D721Med (cell line): ENCODE measurements around the gene USH2A.

ENCODE experiments used
- DNase-seq: peaks from one replicate; pipeline ENCODE4 v3.0.0; 2011; ENCODE audit warnings: low spot score; ENCODE audit not compliant: insufficient read length
- FAIRE-seq: peaks from 2 replicates; lab custom pipeline; 2011; peaks lifted over from hg19 to GRCh38; lab: Jason Lieb, UNC
- TF ChIP-seq, protein P1 (sequence below): IDR thresholded peaks from 2 replicates; pipeline ENCODE4 v1.5.1; 2012; ENCODE audit warnings: mild to moderate bottlenecking, control low read depth; ENCODE audit not compliant: insufficient read depth; ENCODE audit errors: missing control alignments

USH2A gene

GRCh38 chr1:216437603-216438002 is 14.4 kb upstream of the USH2A start:
- no peak for FAIRE-seq
- DNase-seq, result no peak
- TF ChIP-seq, protein P1, sequence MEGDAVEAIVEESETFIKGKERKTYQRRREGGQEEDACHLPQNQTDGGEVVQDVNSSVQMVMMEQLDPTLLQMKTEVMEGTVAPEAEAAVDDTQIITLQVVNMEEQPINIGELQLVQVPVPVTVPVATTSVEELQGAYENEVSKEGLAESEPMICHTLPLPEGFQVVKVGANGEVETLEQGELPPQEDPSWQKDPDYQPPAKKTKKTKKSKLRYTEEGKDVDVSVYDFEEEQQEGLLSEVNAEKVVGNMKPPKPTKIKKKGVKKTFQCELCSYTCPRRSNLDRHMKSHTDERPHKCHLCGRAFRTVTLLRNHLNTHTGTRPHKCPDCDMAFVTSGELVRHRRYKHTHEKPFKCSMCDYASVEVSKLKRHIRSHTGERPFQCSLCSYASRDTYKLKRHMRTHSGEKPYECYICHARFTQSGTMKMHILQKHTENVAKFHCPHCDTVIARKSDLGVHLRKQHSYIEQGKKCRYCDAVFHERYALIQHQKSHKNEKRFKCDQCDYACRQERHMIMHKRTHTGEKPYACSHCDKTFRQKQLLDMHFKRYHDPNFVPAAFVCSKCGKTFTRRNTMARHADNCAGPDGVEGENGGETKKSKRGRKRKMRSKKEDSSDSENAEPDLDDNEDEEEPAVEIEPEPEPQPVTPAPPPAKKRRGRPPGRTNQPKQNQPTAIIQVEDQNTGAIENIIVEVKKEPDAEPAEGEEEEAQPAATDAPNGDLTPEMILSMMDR, result no peak

- TF ChIP-seq, protein P1, result no peak
- FAIRE-seq (no peak), DNase-seq (no peak)
Measured at GRCh38 chr1:216434232-216434631, 11.0 kb upstream of the USH2A start.

DNA sequence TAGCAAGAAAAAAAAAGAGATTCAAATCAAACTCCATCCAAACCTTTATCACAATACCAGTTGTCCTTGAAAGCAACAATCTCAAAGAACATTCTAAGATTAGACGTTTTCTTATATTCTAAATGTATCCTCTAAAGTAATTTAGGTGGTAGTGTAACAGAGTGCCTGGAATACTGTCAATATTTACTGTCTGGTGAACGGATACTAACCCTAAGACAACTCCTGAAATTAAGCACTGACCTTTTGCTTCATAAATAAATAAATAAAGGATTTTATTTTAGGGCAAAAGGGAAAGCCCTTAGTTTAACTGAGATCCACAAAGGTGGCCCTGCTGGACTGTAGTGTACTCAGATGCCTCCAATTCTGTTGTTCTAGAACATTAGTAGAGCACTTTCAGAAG is 9.9 kb upstream of the USH2A start:
- DNase-seq, result no peak
- TF ChIP-seq, protein P1, result no peak
- no peak for FAIRE-seq

GRCh38 chr1:216430744-216431143 is 7.5 kb upstream of the USH2A start:
- no peak for DNase-seq
- peak; percentile 55 for FAIRE-seq
- TF ChIP-seq, protein P1, result no peak

DNA sequence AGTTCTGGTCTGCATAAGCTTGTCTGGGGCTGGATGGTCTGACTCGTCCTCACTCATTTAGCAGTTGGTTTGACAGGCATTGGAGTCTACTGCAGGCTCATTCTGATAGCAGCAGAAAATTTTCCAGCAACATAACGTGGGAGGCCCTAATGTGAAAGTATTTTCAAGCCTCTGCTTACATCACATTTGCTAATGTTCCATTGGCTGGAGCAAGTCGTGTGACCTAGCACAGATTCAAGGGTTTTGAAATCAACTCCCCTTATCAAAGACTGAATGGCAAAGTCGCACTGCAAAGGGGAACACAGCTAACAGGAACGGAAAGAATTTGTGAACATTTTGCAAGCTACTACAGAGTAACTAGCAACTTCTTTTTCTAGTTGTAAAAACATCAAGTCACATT is 2.3 kb upstream of the USH2A start:
- peak; percentile 99 for FAIRE-seq
- no peak for DNase-seq
- TF ChIP-seq, protein P1, result no peak

- TF ChIP-seq, protein P1, result no peak
- no peak for FAIRE-seq
- no peak for DNase-seq
Measured at GRCh38 chr1:216420746-216421145, 2.5 kb downstream of the USH2A start.

GRCh38 chr1:216420263-216420662 is 3.0 kb downstream of the USH2A start:
- DNase-seq (no peak), FAIRE-seq (peak; percentile 95)
- TF ChIP-seq, protein P1, result no peak
